Mesodermal cell (in vitro differentiated cells): ENCODE measurements around the gene ERVH48-1.
"Not testable (repeated sequence)": the region's sequence is repeated elsewhere in the genome, so short reads cannot be mapped to it uniquely, and the experiment has no call there.

Source experiments
- H3K27ac ChIP-seq: 2 replicates; pipeline ENCODE4 v1.7.0; 2013; ENCODE audit warnings: mild to moderate bottlenecking, low read depth, low read length, moderate library complexity; ENCODE audit not compliant: severe bottlenecking
- H3K36me3 ChIP-seq: 2 replicates; pipeline ENCODE4 v1.7.1; 2013; ENCODE audit warnings: mild to moderate bottlenecking, low read length, moderate library complexity; ENCODE audit not compliant: control insufficient read depth, insufficient read depth
- H3K4me1 ChIP-seq: one replicate; pipeline ENCODE4 v1.7.1; 2013; ENCODE audit warnings: mild to moderate bottlenecking, low read length; ENCODE audit not compliant: insufficient read depth, control insufficient read depth, poor library complexity, severe bottlenecking
- H3K4me3 ChIP-seq: 2 replicates; pipeline ENCODE4 v1.7.0; 2013; ENCODE audit warnings: low read length, control low read depth, mild to moderate bottlenecking; ENCODE audit not compliant: insufficient read depth, poor library complexity, severe bottlenecking; ENCODE audit errors: extremely low read depth
- H3K9me3 ChIP-seq: 2 replicates; pipeline ENCODE4 v1.7.1; 2013; ENCODE audit warnings: mild to moderate bottlenecking, low read length, moderate library complexity; ENCODE audit not compliant: control insufficient read depth
- WGBS, 2 experiments: methylation state at CpG; one replicate each; pipeline ENCODE4 v1.1.5; 2013; ENCODE audit warnings: missing lambda C conversion rate in 2 of 2; ENCODE audit not compliant: insufficient coverage in 2 of 2; 5-methylcytosine and 5-hydroxymethylcytosine counted together

ERVH48-1 gene

DNA sequence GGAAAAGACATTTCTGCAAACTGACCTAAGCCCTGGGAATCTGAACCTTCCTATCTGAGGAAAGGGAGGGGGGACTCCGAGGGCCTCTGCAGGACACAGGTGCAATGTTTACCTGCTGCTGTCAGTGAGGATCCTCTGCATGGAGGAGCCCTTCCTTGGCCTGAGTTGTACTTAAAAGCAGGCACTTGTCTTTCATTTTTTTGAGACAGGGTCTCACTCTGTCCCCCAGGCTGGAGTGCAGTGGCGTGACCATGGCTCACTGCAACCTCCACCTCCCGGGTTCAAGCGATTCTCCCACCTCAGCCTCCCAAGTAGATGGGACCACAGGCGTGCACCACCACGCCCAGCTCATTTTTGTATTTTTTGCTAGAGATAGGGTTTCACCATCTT, 13.2 kb upstream of the ERVH48-1 start:
- H3K36me3 ChIP-seq, H3K4me3 ChIP-seq, H3K9me3 ChIP-seq: not testable (repeated sequence)
- H3K4me1 ChIP-seq = peaks cover 38% of the 10 kb centered on the region
- 88% methylated on average over 3 to 5 of the region's 6 CpGs for WGBS, 2 experiments
- H3K27ac ChIP-seq = peak overlapping the region; percentile 94

DNA sequence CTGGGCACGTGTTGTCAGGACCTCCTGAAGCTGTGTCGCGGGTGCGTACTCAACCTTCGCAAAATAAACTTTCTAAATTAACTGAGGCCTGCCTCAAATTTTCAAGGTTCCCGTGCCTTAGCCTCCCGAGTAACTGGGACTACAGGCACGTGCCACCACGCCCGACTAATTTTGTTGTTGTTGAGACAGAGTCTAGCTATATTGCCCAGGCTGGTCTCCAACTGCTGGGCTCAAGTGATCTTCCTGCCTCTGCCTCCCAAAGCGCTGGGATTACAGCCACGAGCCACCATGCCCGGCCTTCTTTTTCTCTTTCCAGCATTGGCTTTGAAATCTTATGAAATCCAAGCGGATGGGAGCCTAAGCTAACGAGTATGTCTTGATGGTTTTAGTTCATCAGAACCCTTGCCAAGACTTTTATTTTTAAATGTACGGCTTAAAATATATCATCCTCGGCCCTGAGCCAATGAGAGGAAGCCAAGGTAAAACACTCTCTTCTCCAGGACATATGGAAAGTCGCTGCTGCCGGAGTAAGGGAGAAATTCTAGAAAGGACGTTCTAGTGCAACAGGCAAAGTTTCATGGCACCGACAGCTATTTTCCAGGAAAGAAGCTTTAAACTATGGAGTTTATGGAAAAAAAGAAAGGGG, 12.7 kb upstream of the ERVH48-1 start:
- Histone ChIP-seq H3K9me3 (no peaks in the 10 kb centered on the region), H3K4me1 (peaks cover 43% of the 10 kb centered on the region), H3K27ac (peak overlapping the region; percentile 94), H3K4me3 (no peak overlapping the region), H3K36me3 (peaks cover 9% of the 10 kb centered on the region)
- 92 to 95% methylated on average over 19 to 20 of the region's 21 CpGs for WGBS, 2 experiments

DNA sequence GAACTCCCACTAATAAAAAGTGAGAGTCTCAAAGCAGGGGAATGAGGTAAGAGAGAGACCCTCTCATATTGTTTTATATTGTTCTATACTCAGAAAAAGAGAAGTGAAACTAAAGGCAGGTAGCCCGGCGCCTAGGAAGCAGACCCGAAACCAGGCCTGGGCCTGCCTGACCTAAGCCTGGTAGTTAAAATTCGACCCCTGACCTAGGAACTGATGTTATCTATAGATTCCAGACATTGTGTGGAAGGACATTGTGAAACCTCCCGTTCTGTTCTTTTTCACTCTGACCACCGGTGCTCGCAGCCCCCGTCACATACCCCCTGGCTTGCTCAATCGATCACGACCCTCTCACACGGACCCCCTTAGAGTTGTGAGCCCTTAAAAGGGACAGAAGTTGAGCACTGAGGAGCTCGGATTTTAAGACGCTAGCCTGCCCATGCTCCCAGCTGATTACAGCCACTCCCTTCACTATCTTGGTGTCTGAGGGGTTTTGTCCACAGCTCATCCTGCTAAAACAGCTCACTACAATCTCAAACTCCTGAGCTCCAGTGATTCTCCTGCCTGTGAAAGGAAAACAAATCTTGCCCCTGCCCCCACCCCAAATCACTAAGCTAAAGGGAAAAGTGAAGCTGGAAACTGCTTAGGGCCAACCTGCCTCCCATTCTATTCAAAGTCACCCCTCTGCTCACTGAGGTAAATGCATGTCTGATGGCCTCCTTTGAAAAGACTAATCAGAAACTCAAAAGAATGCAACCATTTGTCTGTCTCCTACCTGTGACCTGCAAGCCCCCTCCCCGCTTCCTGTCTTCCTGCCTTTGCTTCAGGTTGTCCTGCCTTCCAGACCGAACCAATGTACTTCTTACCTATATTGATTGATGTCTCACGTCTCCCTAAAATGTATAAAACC, 11.9 kb upstream of the ERVH48-1 start:
- H3K9me3 ChIP-seq, H3K4me3 ChIP-seq, H3K36me3 ChIP-seq: not testable (repeated sequence)
- H3K27ac ChIP-seq = peak overlapping the region; percentile 94
- 48 to 68% methylated on average over 2 to 8 of the region's 16 CpGs for WGBS, 2 experiments
- peaks cover 46% of the 10 kb centered on the region for H3K4me1 ChIP-seq

DNA sequence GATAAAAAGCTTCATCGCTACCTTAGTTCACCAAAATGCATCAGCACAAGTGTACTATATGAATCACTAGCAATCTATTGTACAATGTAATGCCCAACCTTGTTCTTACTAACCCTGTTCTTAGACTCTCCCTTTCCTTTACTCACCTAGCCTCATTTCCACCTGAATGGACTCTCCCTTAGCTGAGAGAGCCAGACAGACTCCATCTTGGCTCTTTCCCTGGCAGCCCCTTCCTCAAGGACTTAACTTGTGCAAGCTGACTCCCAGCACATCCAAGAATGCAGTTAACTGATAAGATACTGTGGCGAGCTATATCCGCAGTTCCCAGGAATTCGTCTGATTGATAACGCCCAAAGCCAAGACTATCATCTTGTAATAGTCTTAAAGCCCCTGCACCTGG, 10.9 kb upstream of the ERVH48-1 start:
- not testable (repeated sequence) for H3K4me3 ChIP-seq, H3K36me3 ChIP-seq, H3K9me3 ChIP-seq
- Histone ChIP-seq H3K27ac (peak overlapping the region; percentile 94), H3K4me1 (peaks cover 53% of the 10 kb centered on the region)
- 88 to 100% methylated on average over 1 of the region's 5 CpGs for WGBS, 2 experiments

DNA sequence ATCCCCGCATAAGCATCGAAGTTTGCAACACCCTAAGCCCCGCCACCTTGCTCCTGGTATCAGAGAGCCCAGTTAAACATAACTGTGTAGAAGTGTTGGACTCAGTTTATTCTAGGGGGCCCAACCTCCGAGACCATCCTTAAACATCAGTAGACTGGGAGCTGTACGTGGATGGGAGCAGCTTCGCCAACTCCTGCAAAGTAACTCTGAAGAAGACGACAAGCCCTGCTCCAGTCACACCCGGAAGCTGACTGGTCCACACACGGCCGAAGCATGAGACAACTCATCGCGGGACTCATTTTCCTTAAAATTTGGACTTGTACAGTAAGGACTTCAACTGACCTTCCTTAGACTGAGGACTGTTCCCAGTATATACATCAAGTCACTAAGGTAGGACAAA, 8.5 kb upstream of the ERVH48-1 start:
- Histone ChIP-seq H3K4me1 (peaks cover 47% of the 10 kb centered on the region), H3K4me3 (peak overlapping the region; percentile 19)
- WGBS, 2 experiments = 96 to 97% methylated on average over 10 to 12 of the region's 12 CpGs
- H3K9me3 ChIP-seq, H3K27ac ChIP-seq, H3K36me3 ChIP-seq: not testable (repeated sequence)

DNA sequence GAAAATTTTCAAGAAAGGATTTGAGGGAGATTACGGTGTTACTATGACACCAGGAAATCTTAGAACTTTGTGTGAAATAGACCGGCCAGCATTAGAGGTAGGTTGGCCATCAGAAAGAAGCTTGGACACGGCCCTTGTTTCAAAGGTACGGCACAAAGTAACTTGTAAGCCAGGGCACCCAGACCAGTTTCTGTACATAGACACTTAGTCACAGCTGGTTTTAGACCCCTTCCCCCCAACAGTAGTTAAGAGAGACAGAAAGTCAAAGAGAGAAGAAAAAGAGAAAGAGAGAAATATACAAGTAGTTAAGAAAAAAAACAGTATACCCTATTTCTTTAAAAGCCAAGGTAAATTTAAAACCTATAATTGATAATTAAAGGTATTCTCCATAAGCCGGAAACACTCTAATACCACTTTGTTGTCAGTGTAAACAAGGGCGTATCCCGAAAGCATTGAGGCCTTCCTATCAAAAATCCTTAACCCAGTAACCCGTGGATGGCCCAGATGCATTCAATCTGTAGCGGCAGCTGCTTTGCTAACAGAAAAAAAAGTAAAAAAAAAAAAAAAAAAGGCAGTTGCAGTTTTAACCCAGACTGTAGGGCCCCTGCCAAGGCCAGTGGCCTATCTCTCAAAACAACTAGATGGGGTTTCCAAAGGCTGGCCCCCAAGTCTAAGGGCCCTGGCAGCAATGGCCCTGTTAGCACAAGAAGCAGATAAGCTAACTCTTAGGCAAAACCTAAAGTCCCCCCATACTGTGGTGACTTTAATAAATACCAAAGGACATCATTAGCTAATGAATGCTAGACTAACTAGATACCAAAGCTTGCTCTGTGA, 7.9 kb upstream of the ERVH48-1 start:
- H3K27ac ChIP-seq = peak overlapping the region; percentile 81
- 85 to 91% methylated on average over 3 to 4 of the region's 9 CpGs for WGBS, 2 experiments
- not testable (repeated sequence) for H3K9me3 ChIP-seq, H3K36me3 ChIP-seq
- peak overlapping the region; percentile 24 for H3K4me3 ChIP-seq
- peaks cover 45% of the 10 kb centered on the region for H3K4me1 ChIP-seq

DNA sequence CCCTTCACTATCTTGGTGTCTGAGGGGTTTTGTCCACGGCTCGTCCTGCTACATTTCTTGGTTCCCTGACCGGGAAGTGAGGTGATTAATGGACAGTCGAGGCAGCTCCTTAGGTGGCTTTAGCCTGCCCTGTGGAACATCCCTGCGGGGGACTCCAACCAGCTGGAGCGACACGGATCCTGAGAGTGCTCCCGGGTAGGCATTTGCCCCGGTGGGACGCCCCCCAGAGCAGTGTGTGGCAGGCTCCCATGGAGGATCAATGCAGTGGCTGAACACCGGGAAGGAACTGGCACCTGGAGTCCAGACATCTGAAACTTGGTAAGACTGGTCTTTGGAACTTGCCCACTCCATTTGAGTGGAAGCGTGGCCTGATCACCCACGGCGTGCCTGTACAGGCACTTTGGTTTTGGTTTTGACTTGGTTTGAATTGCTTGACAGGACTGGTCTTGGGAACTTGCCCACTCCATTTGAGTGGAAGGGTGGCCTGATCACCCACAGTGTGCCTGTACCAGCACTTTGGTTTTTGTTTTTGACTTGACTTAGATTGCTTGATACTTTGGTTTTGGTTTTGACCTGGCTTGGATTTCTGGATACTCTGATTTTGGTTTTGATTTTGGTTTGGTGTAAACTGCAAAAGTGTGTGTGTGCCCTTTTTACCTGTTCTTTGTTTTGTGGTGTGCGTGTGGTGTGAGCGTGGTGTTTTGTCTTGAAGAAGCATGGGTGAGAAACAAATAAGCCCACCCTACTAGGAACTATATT, 7.1 kb upstream of the ERVH48-1 start:
- not testable (repeated sequence) for H3K36me3 ChIP-seq, H3K9me3 ChIP-seq
- peak overlapping the region; percentile 87 for H3K27ac ChIP-seq
- peak overlapping the region; percentile 24 for H3K4me3 ChIP-seq
- WGBS, 2 experiments = 84 to 89% methylated on average over 9 to 14 of the region's 16 CpGs
- peaks cover 40% of the 10 kb centered on the region for H3K4me1 ChIP-seq

DNA sequence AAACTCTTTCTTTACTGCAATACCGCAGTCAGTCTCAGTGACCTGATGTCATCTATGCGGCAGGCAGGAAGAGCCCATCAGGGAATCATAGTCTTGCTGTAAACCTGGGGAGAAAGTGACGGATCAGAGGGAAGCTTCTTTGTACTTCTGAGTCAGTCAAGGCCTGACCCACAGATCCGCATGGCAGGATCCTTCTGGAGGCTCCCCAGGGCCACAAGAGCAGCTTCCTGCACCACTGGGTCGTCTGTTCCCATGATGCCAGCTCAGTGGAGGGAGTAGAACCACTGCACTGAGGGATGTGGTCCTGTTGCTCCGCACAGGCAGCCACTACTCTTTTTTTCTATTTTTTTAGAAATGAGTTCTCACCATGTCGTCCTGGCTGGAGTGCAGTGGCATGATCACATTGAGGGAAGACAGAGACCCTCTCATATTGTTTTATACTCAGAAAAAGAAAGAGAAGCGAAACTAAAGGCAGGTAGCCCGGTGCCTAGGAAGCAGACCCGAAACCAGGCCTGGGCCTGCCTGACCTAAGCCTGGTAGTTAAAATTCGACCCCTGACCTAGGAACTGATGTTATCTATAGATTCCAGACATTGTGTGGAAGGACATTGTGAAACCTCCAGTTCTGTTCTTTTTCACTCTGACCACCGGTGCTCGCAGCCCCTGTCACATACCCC, 6.3 kb upstream of the ERVH48-1 start:
- Histone ChIP-seq H3K4me3 (no peak overlapping the region), H3K27ac (peak overlapping the region; percentile 94), H3K4me1 (peaks cover 41% of the 10 kb centered on the region), H3K9me3 (no peaks in the 10 kb centered on the region), H3K36me3 (no peaks in the 10 kb centered on the region)
- 75 to 77% methylated on average over 6 to 7 of the region's 13 CpGs for WGBS, 2 experiments

DNA sequence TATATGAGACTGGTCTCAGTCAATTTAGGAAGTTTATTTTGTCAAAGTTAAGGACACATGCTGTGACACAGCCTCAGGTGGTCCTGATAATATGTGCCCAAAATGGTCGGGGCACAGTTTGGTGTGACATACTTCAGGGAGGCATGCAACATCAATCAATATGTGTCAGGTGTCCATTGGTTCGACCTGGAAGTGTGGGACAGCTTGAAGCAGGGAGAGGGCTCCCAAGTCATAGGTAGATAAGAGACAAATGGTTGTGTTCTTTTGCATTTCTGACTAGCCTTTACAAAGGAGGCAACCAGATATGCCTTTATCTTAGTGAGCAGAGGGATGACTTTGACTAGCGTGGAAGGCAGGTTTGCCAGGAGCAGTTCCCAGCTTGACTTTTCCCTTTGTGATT, 4.5 kb upstream of the ERVH48-1 start:
- H3K4me3 ChIP-seq = no peak overlapping the region
- no peak overlapping the region for H3K27ac ChIP-seq
- WGBS, 2 experiments = 84 to 91% methylated on average over 3 of the region's 3 CpGs
- no peaks in the 10 kb centered on the region for H3K36me3 ChIP-seq
- H3K9me3 ChIP-seq = no peaks in the 10 kb centered on the region
- H3K4me1 ChIP-seq = peaks cover 42% of the 10 kb centered on the region
